Spleen (tissue), 11 donors: ENCODE results near the gene NDUFC1. TPM values are rescaled to one million over a fixed set of nuclear protein-coding genes. Genes with fewer than 3 reads are reported as not detected.

Experiments
- DNase-seq: peaks from one replicate; pipeline ENCODE4 v3.0.0-alpha.2; 2020
- H3K27ac ChIP-seq, 8 donors: fragments of 200-600 bp; sonication (generic) in 7 of 8; 1 replicate in 4 of 8; 2 replicates in 4 of 8; pipeline versions ENCODE4 v1.5.0 to v1.8.0; 2016 to 2021; ENCODE audit warnings: inconsistent platforms in 4 of 8, mild to moderate bottlenecking in 4 of 8, moderate library complexity in 1 of 8
- H3K27me3 ChIP-seq, 7 donors: fragments of 200-600 bp; sonication (generic) in 6 of 7; replicated peaks in 1 of 7; 1 replicate in 4 of 7; 2 replicates in 3 of 7; pipeline versions ENCODE4 v1.5.0 to v1.8.0; 2016 to 2021; ENCODE audit warnings: inconsistent platforms in 3 of 7, mild to moderate bottlenecking in 1 of 7
- H3K36me3 ChIP-seq, 6 donors: fragments of 200-600 bp; sonication (generic) in 5 of 6; 1 replicate in 4 of 6; 2 replicates in 2 of 6; pipeline versions ENCODE4 v1.5.0 to v1.8.0; 2016 to 2021; ENCODE audit warnings: inconsistent platforms in 2 of 6
- H3K4me1 ChIP-seq, 6 donors: fragments of 200-600 bp; sonication (generic) in 5 of 6; 1 replicate in 3 of 6; 2 replicates in 3 of 6; pipeline versions ENCODE4 v1.5.0 to v1.8.0; 2016 to 2021; ENCODE audit warnings: inconsistent platforms in 3 of 6
- H3K4me3 ChIP-seq, 8 donors: fragments of 200-600 bp; sonication (generic) in 7 of 8; 1 replicate in 4 of 8; 2 replicates in 4 of 8; pipeline versions ENCODE4 v1.5.0 to v1.8.0; 2016 to 2021; ENCODE audit warnings: inconsistent platforms in 4 of 8, mild to moderate bottlenecking in 4 of 8, moderate library complexity in 2 of 8
- H3K9me3 ChIP-seq, 8 donors: fragments of 200-600 bp; sonication (generic) in 7 of 8; 1 replicate in 4 of 8; 2 replicates in 4 of 8; pipeline versions ENCODE4 v1.5.0 to v1.8.0; 2016 to 2021; ENCODE audit warnings: inconsistent platforms in 4 of 8
- POLR2A ChIP-seq, 3 donors: fragments of 450-650 bp; IDR thresholded peaks; one replicate each; pipeline ENCODE4 v1.5.1; 2017; ENCODE audit warnings: antibody characterized with exemption in 3 of 3, mild to moderate bottlenecking in 1 of 3
- POLR2AphosphoS5 ChIP-seq, 3 donors: sonication (generic); formaldehyde crosslinking; IDR thresholded peaks; one replicate each; pipeline ENCODE4 v1.5.1; 2017; ENCODE audit warnings: antibody characterized with exemption in 3 of 3
- WGBS, 5 donors: extraction: QIAGEN DNeasy Blood & Tissue Kit in 3 of 5; methylation state at CpG; one replicate each; pipeline versions ENCODE4 v1.1.5 to v1.1.7; 2013 to 2018; 5-methylcytosine and 5-hydroxymethylcytosine counted together
- intact Hi-C: fragments of 100-400 bp; cut with DNase I; formaldehyde crosslinking; loops from one replicate; pipeline ENCODE4 v1.15.0; 2023; ENCODE audit warnings: low total_unique reads
- polyA plus RNA-seq, 3 donors: library from polyadenylated mRNA; stranded (reverse); fragments of 200-250 nt; gene quantifications; one replicate each; pipeline ENCODE4 v1.2.1, GENCODE V29; 2013
- total RNA-seq, 7 donors: library from RNA; depleted of rRNA in 3 of 7; stranded (reverse); fragments of >200 nt in 3 of 7; fragmentation: NEBNext Ultra II Directional in 4 of 7; extraction: Animal tissue kit (Norgen Biotek cat#: 25700) in 4 of 7; gene quantifications; one replicate each; pipeline versions ENCODE4 v1.1.0 to v1.2.1, GENCODE V29; 2016 to 2021
- TF ChIP-seq, protein P1 (sequence below), 11 experiments: fragments of 200-600 bp in 7 of 11; fragments of 450-650 bp in 4 of 11; sonication (generic) in 4 of 11; IDR thresholded peaks in 8 of 11; conservative IDR thresholded peaks in 3 of 11; 1 replicate in 7 of 11; 2 replicates in 4 of 11; pipeline versions ENCODE4 v1.4.0 to v1.8.0; 2016 to 2021; ENCODE audit warnings: antibody characterized with exemption in 11 of 11, inconsistent platforms in 4 of 11, mild to moderate bottlenecking in 1 of 11
- donor health status: healthy with polysubstance abuse.
- donor health status: DM: no; HTN: no; CAD: no; lungs with moderate emphysema.
- donor health status: DM: no; HTN: no; CAD: no.
- donor health status: Bipolar disorder and iron deficiency.
- donor health status: healthy.
- donor health status: DM: no; HTN: no; CAD: no.
- donor health status: DM: yes; HTN: yes; CAD: no.

The NDUFC1 gene
- total and polyA plus RNA-seq, 10 donors, result 27.8 to 92.8 (median 46.3) TPM

- no peak overlapping the region for H3K4me3 ChIP-seq
- H3K36me3 ChIP-seq, result no peaks in the 10 kb centered on the region
- TF ChIP-seq POLR2AphosphoS5 (IDR thresholded peaks at IDR 0.05) (no peak), POLR2A (IDR thresholded peaks at IDR 0.05) (no peak)
- TF ChIP-seq, protein P1, sequence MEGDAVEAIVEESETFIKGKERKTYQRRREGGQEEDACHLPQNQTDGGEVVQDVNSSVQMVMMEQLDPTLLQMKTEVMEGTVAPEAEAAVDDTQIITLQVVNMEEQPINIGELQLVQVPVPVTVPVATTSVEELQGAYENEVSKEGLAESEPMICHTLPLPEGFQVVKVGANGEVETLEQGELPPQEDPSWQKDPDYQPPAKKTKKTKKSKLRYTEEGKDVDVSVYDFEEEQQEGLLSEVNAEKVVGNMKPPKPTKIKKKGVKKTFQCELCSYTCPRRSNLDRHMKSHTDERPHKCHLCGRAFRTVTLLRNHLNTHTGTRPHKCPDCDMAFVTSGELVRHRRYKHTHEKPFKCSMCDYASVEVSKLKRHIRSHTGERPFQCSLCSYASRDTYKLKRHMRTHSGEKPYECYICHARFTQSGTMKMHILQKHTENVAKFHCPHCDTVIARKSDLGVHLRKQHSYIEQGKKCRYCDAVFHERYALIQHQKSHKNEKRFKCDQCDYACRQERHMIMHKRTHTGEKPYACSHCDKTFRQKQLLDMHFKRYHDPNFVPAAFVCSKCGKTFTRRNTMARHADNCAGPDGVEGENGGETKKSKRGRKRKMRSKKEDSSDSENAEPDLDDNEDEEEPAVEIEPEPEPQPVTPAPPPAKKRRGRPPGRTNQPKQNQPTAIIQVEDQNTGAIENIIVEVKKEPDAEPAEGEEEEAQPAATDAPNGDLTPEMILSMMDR (IDR thresholded peaks at IDR 0.05 in 8 of 11, conservative IDR thresholded peaks at IDR 0.05 in 3 of 11), result no peak
- no peaks in the 10 kb centered on the region for H3K27me3 ChIP-seq
- 88 to 93% (median 88%) methylated on average over 4 of the region's 4 CpGs for WGBS, 5 donors
- DNase-seq, result no peak
- H3K27ac ChIP-seq, result no peak overlapping the region
- intact Hi-C loops, result no loop called here
- H3K9me3 ChIP-seq, result no peaks in the 10 kb centered on the region
- peaks cover 0 to 4% (median 0%) of the 10 kb centered on the region in 6 donors for H3K4me1 ChIP-seq
Measured at GRCh38 chr4:139247700-139248238, 54.5 kb downstream of the NDUFC1 start.

DNA sequence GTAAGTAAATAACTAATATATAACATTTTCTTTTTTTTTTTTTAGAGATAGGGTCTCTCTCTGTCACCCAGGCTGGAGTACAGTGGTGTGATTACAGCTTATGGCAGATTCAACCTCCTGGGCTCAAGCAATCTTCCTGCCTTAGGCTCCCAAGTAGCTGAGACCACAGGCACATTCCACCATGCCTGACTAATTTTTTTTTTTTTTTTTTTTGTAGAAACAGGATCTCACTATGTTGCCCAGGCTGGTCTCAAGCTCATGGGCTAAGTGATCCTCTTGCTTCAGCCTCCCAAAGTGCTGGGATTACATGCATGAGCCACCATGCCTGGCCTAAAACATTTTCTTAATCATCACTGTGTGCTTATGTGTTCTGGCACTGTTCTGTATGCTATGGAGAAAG lies 55.0 kb downstream of the NDUFC1 start:
- Histone ChIP-seq H3K36me3 (no peaks in the 10 kb centered on the region), H3K9me3 (no peaks in the 10 kb centered on the region), H3K27ac (no peak overlapping the region), H3K27me3 (no peaks in the 10 kb centered on the region), H3K4me1 (peaks cover 0 to 4% (median 0%) of the 10 kb centered on the region in 6 donors), H3K4me3 (no peak overlapping the region)
- DNase-seq, result no peak
- TF ChIP-seq, protein P1 (IDR thresholded peaks at IDR 0.05 in 8 of 11, conservative IDR thresholded peaks at IDR 0.05 in 3 of 11), result no peak
- TF ChIP-seq POLR2A (IDR thresholded peaks at IDR 0.05), result no peak
- TF ChIP-seq POLR2AphosphoS5 (IDR thresholded peaks at IDR 0.05), result no peak
- intact Hi-C loops, result no loop called here

GRCh38 chr4:139246166-139246565 lies 56.1 kb downstream of the NDUFC1 start:
- intact Hi-C loops, result no loop called here
- WGBS, 5 donors, result 66 to 85% (median 82%) methylated on average over 3 of the region's 3 CpGs
- Histone ChIP-seq H3K9me3 (no peaks in the 10 kb centered on the region), H3K4me3 (no peak overlapping the region), H3K4me1 (peaks cover 0 to 4% (median 0%) of the 10 kb centered on the region in 6 donors), H3K36me3 (no peaks in the 10 kb centered on the region), H3K27me3 (no peaks in the 10 kb centered on the region), H3K27ac (peak overlapping the region in 1 of 8 donors; percentile 28)
- TF ChIP-seq, protein P1 (IDR thresholded peaks at IDR 0.05 in 8 of 11, conservative IDR thresholded peaks at IDR 0.05 in 3 of 11), result no peak
- TF ChIP-seq POLR2A (IDR thresholded peaks at IDR 0.05) (no peak), POLR2AphosphoS5 (IDR thresholded peaks at IDR 0.05) (no peak)
- DNase-seq, result no peak

DNA sequence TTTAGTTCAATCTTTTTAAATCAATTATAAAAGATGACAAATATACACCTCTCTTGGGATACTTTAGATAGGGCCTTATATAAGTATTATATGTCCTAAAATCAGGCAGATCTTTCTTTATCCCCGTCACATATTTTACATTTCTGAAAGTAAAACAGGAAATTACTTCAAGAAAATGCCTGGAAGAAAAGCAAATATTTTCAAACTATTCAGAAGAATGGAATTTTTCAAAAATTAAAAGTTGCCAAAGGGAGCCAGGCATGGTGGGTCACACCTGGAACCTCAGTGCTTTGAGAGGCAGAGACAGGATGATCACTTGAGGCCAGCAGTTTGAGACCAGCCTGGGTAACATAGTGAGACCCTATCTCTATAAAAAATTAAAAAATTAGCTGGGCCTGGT lies 56.7 kb downstream of the NDUFC1 start:
- DNase-seq, result no peak
- Histone ChIP-seq H3K4me1 (peaks cover 0 to 4% (median 0%) of the 10 kb centered on the region in 6 donors), H3K4me3 (no peak overlapping the region), H3K27ac (peak overlapping the region in 1 of 8 donors; percentile 28), H3K9me3 (no peaks in the 10 kb centered on the region), H3K27me3 (no peaks in the 10 kb centered on the region), H3K36me3 (no peaks in the 10 kb centered on the region)
- intact Hi-C loops, result no loop called here
- TF ChIP-seq POLR2AphosphoS5 (IDR thresholded peaks at IDR 0.05) (no peak), POLR2A (IDR thresholded peaks at IDR 0.05) (no peak)
- TF ChIP-seq, protein P1 (IDR thresholded peaks at IDR 0.05 in 8 of 11, conservative IDR thresholded peaks at IDR 0.05 in 3 of 11), result no peak
- 77 to 86% (median 81%) methylated on average over 1 of the region's 1 CpG for WGBS, 5 donors
